Activated CD4-positive, alpha-beta T cell treated with anti-CD3 and anti-CD28 coated beads for 36 hours (primary cell): ENCODE measurements around the gene RAB1B. TPM values are rescaled to one million over a fixed set of nuclear protein-coding genes. Genes with fewer than 3 reads are reported as not detected.
A peak's percentile ranks its signal among the peaks of the same experiment; 100 is the strongest.

ENCODE experiments used
- ATAC-seq: fragments of 200-7000 bp; cut with Tn5 transposase; one replicate; pipeline ENCODE4 v1.10.0; 2021; ENCODE audit warnings: mild to moderate bottlenecking, moderate library complexity
- CTCF ChIA-PET: fragments of 350-600 bp; sonication (Branson Sonifier 250); formaldehyde crosslinking; loops from one replicate; lab custom pipeline; 2021; ENCODE audit warnings: antibody characterized with exemption; lab: Charles Lee
- POLR2A ChIA-PET: fragments of 350-600 bp; sonication (Branson Sonifier 250); formaldehyde crosslinking; loops from one replicate; lab custom pipeline; 2021; ENCODE audit warnings: antibody characterized with exemption, inconsistent platforms; lab: Charles Lee
- DNase-seq: peaks from one replicate; pipeline ENCODE4 v3.0.0-alpha.2; 2020
- H3K27ac Mint-ChIP-seq: one replicate; pipeline ENCODE4 v1.8.0; 2021; ENCODE audit warnings: mixed read lengths
- H3K27me3 Mint-ChIP-seq: one replicate; pipeline ENCODE4 v1.8.0; 2021; ENCODE audit warnings: mixed read lengths
- H3K36me3 Mint-ChIP-seq: one replicate; pipeline ENCODE4 v1.8.0; 2021; ENCODE audit warnings: low read depth, mixed read lengths
- H3K4me1 Mint-ChIP-seq: one replicate; pipeline ENCODE4 v1.8.0; 2021; ENCODE audit warnings: mixed read lengths
- H3K4me3 Mint-ChIP-seq: one replicate; pipeline ENCODE4 v1.8.0; 2021; ENCODE audit warnings: mild to moderate bottlenecking, moderate library complexity, mixed read lengths
- H3K9me3 Mint-ChIP-seq: one replicate; pipeline ENCODE4 v1.8.0; 2021; ENCODE audit warnings: low read depth, mixed read lengths
- intact Hi-C, 2 experiments: fragments of 100-400 bp; cut with DNase I in 1 of 2; cut with micrococcal nuclease in 1 of 2; formaldehyde crosslinking; loops; one replicate each; pipeline versions ENCODE4 v1.14.2 to v1.15.1; 2022 to 2024; cut with DNase I, micrococcal nuclease
- total RNA-seq, 2 experiments: library from RNA; stranded (reverse); gene quantifications; one replicate each; pipeline ENCODE4 v1.2.3, GENCODE V29; 2021

Gene RAB1B
- total RNA-seq, 2 experiments from 2014 or later, result 114 to 147 TPM

DNA sequence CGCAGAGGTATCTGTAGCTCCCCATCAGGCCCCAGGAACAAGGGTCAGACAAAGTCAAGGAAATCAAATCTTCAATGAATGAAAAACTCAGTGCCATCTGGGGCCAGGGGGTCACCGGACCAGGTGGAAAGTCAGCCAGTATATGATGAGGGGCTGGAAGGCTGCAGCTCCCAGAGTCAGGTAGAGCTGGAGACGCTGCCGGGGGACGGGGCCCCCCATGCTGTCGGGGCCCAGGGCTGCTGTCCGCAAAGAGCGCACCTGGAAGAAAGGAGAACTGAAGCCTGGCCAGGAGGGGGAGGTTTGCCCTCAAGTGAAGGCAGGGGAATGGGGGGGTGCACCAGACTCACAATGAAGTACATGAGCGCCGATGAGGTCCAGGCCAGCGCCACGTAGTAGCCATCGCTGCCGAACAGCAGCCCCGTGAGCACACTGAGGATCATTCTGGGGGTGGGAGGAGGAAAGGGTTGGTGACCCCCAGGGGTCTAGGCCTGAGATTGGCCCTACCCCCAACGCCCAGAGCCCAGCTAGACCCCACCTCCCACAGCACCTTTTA is 16.2 kb downstream of the RAB1B start:
- CTCF ChIA-PET, result interaction anchor here (0.6 to 2.6 kb wide), 6 partner anchors 24 to 223 kb away, joined by 3 to 13 read pairs (median 3); no protein-coding TSS in a partner anchor
- no peak for ATAC-seq
- POLR2A ChIA-PET, result no interaction called here
- no peak for DNase-seq
- Mint-ChIP-seq H3K4me3 (no peak overlapping the region), H3K4me1 (peaks cover 25% of the 10 kb centered on the region), H3K36me3 (peaks cover 8% of the 10 kb centered on the region), H3K27me3 (no peaks in the 10 kb centered on the region), H3K27ac (no peak overlapping the region), H3K9me3 (no peaks in the 10 kb centered on the region)
- intact Hi-C loops, result loop anchor here in 1 of 2 experiments (5.0 kb wide), 1 partner anchor 673 kb away; the partner anchor contains the start of gene PC

DNA sequence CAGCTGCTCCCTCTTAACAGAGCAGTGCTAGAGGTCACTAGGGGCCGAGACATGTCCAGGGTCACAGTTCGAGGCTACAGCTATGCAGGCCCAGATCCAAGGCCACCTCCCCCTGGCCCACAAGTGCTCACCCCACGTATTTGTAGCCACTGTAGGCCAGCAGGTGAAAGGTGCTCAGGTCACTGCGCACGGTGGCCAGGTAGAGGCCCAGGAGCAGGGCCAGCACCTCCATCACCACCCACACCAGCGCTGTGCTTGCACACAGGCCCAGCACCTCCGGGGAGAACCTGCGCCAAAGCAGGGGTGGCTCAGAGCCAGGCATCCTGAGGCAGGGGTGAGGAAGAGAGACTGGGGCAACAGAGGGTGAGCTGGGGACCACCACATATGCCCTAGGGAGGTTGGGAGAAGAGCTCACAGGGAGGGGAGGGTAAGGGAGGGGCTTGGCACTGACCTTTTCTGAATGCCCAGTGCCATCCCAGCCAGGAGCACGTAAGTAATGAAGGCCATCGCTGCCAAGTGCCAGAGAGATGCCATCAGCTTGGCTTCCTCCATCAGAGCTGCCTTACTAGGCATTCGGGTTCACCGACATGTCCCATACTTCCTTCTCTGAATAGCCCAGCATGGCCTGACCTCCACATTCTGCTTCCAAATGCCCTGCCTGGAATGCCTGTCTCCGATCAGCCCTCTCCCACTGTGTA is 17.0 kb downstream of the RAB1B start:
- ChIA-PET CTCF (interaction anchor here (0.8 to 2.6 kb wide), 3 partner anchors 27 to 63 kb away, joined by 3 to 13 read pairs (median 4); no protein-coding TSS in a partner anchor), POLR2A (no interaction called here)
- ATAC-seq (no peak), DNase-seq (no peak)
- Mint-ChIP-seq H3K36me3 (peaks cover 8% of the 10 kb centered on the region), H3K27me3 (no peaks in the 10 kb centered on the region), H3K27ac (no peak overlapping the region), H3K4me1 (peaks cover 32% of the 10 kb centered on the region), H3K4me3 (no peak overlapping the region), H3K9me3 (no peaks in the 10 kb centered on the region)
- intact Hi-C loops, result loop anchor here in 1 of 2 experiments (5.0 kb wide), 1 partner anchor 672 kb away; the partner anchor contains the start of gene PC

GRCh38 chr11:66286699-66287098 is 18.3 kb downstream of the RAB1B start:
- peaks cover 36% of the 10 kb centered on the region for H3K4me1 Mint-ChIP-seq
- ChIA-PET POLR2A (interaction anchor here (0.7 kb wide), 1 partner anchor 556 kb away, joined by 10 read pairs; no protein-coding TSS in a partner anchor), CTCF (interaction anchor here (0.6 to 1.2 kb wide), 3 partner anchors 26 to 225 kb away, joined by 3 to 4 read pairs (median 3); no protein-coding TSS in a partner anchor)
- no peak overlapping the region for H3K27ac Mint-ChIP-seq
- peaks cover 8% of the 10 kb centered on the region for H3K36me3 Mint-ChIP-seq
- ATAC-seq (no peak), DNase-seq (no peak)
- intact Hi-C loops, result loop anchor here in 1 of 2 experiments (5.0 kb wide), 1 partner anchor 671 kb away; the partner anchor contains the start of gene PC
- H3K9me3 Mint-ChIP-seq, result no peaks in the 10 kb centered on the region
- H3K4me3 Mint-ChIP-seq, result peak overlapping the region; percentile 89
- H3K27me3 Mint-ChIP-seq, result peaks cover 2% of the 10 kb centered on the region

DNA sequence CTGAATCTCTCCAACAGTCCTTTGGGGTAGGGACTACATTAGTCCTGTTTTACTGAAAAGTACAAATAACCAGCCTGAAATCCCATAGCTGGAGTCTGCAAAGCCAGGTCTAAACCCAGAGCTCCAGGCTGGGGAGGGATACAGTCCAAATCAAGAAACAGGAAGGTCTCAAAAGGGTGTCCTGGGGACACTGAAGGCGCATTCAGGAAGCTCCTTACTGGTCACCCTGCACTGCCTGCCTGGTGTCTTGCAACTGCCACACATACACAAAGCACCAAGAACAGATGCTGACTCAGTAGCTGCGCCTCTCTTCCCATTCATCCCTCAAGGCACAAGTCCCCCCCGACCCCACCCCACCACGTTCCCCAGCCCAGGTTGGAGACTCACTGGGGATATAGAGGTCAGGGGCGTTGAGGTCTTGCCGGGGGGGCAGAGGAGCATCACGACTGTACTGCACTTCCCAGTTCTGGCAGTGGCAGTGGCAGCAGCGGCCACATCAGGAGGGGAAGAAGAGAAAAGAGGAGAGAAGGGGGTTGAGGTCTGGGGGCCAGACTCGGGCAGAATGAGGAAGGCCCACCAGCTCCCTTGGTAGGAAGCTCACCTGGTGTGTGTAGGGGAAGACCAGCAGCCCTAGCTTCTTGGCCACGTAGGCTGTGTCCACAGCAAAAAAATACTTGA is 18.9 kb downstream of the RAB1B start:
- POLR2A ChIA-PET, result no interaction called here
- no peak for ATAC-seq
- Mint-ChIP-seq H3K27me3 (peaks cover 2% of the 10 kb centered on the region), H3K9me3 (no peaks in the 10 kb centered on the region), H3K4me3 (peak overlapping the region; percentile 89), H3K36me3 (peaks cover 8% of the 10 kb centered on the region), H3K4me1 (peaks cover 31% of the 10 kb centered on the region), H3K27ac (no peak overlapping the region)
- intact Hi-C loops, result loop anchor here in 1 of 2 experiments (5.0 kb wide), 1 partner anchor 670 kb away; the partner anchor contains the start of gene PC
- no peak for DNase-seq
- CTCF ChIA-PET, result interaction anchor here (0.7 to 4.6 kb wide), 4 partner anchors 25 to 64 kb away, joined by 3 to 23 read pairs (median 6); no protein-coding TSS in a partner anchor

- CTCF ChIA-PET, result interaction anchor here (0.7 to 4.6 kb wide), 9 partner anchors 8 to 518 kb away, joined by 3 to 23 read pairs (median 3); no protein-coding TSS in a partner anchor
- ATAC-seq, result no peak
- H3K27ac Mint-ChIP-seq, result peak overlapping the region; percentile 85
- intact Hi-C loops, result loop anchor here (2.0 to 5.0 kb wide), 3 partner anchors 65 to 713 kb away; partner anchors contain the start of gene PC (in 1 of the 2)
- peaks cover 25% of the 10 kb centered on the region for H3K4me1 Mint-ChIP-seq
- DNase-seq, result peak; percentile 21
- peak overlapping the region; percentile 89 for H3K4me3 Mint-ChIP-seq
- H3K27me3 Mint-ChIP-seq, result peaks cover 8% of the 10 kb centered on the region
- H3K9me3 Mint-ChIP-seq, result no peaks in the 10 kb centered on the region
- H3K36me3 Mint-ChIP-seq, result peaks cover 8% of the 10 kb centered on the region
- POLR2A ChIA-PET, result interaction anchor here (0.6 to 0.9 kb wide), 3 partner anchors 29 to 236 kb away, joined by 3 to 8 read pairs (median 8); partner anchors contain the start of genes CD248 and SF3B2
These were observed 19.6 kb downstream of the RAB1B start for GRCh38 chr11:66287889-66288670.

- POLR2A ChIA-PET, result interaction anchor here (0.6 to 1.4 kb wide), 12 partner anchors 9 to 1425 kb away, joined by 3 to 8 read pairs (median 4); partner anchors contain the start of genes CD248, PELI3, RAB1B and SF3B2
- intact Hi-C loops, result loop anchor here (1.0 to 5.0 kb wide), 16 partner anchors 21 to 714 kb away; partner anchors contain the start of genes NPAS4 (in 2 of the 2), RAB1B (in 2 of the 2), ACTN3 (in 1 of the 2) and BANF1 (in 1 of the 2)
- Mint-ChIP-seq H3K27ac (peak within 1 kb of the TSS; percentile 85), H3K36me3 (peaks cover 8% of the 10 kb centered on the region), H3K27me3 (peaks cover 8% of the 10 kb centered on the region), H3K4me1 (peaks cover 22% of the 10 kb centered on the region), H3K4me3 (peak within 1 kb of the TSS; percentile 89), H3K9me3 (no peaks in the 10 kb centered on the region)
- CTCF ChIA-PET, result interaction anchor here (0.6 to 4.6 kb wide), 14 partner anchors 9 to 814 kb away, joined by 3 to 23 read pairs (median 3); no protein-coding TSS in a partner anchor
- DNase-seq (peak; percentile 99), ATAC-seq (peak; percentile 97)
These were observed 20.5 kb downstream of the RAB1B start, which contains the start of gene YIF1A for GRCh38 chr11:66288671-66289547. Gene YIF1A, minus strand, starts transcription at chr11:66289143. Its CDS starts 158 bp downstream, at chr11:66288985.

GRCh38 chr11:66289548-66290329 is 21.3 kb downstream of the RAB1B start:
- Mint-ChIP-seq H3K9me3 (no peaks in the 10 kb centered on the region), H3K36me3 (peaks cover 8% of the 10 kb centered on the region), H3K4me3 (peak overlapping the region; percentile 89), H3K4me1 (peaks cover 22% of the 10 kb centered on the region), H3K27ac (peak overlapping the region; percentile 71), H3K27me3 (peaks cover 8% of the 10 kb centered on the region)
- peak; percentile 76 for ATAC-seq
- CTCF ChIA-PET, result interaction anchor here (0.6 to 4.6 kb wide), 13 partner anchors 7 to 813 kb away, joined by 3 to 23 read pairs (median 4); no protein-coding TSS in a partner anchor
- POLR2A ChIA-PET, result interaction anchor here (0.6 to 1.4 kb wide), 8 partner anchors 9 to 231 kb away, joined by 3 to 5 read pairs (median 4); partner anchors contain the start of genes PELI3 and RAB1B
- intact Hi-C loops, result loop anchor here (1.0 to 5.0 kb wide), 16 partner anchors 21 to 715 kb away; partner anchors contain the start of genes NPAS4 (in 2 of the 2), RAB1B (in 2 of the 2), ACTN3 (in 1 of the 2) and BANF1 (in 1 of the 2)
- peak; percentile 92 for DNase-seq

DNA sequence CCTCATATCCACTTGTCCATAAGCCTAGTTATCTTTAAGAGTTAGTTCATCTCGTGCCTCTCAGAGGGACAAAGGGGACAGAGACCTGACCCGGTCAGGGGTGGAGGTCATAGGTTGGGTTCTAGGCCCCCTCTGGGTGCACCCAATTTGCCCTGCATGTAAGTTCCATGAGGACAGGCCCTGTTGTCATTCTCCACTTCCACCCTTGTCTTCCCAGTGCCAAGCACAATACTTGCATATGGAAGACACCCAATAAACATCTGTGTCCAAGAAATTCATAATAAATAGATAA is 21.8 kb downstream of the RAB1B start:
- DNase-seq, result no peak
- POLR2A ChIA-PET, result no interaction called here
- peaks cover 8% of the 10 kb centered on the region for H3K36me3 Mint-ChIP-seq

More for the DNA sequence above, 21.8 kb downstream of the RAB1B start:
- no peak for ATAC-seq
- H3K27ac Mint-ChIP-seq, result no peak overlapping the region
- intact Hi-C loops, result no loop called here
- peaks cover 8% of the 10 kb centered on the region for H3K27me3 Mint-ChIP-seq
- peaks cover 22% of the 10 kb centered on the region for H3K4me1 Mint-ChIP-seq
- peak overlapping the region; percentile 89 for H3K4me3 Mint-ChIP-seq
- H3K9me3 Mint-ChIP-seq, result no peaks in the 10 kb centered on the region
- CTCF ChIA-PET, result interaction anchor here (1.7 to 4.6 kb wide), 4 partner anchors 8 to 128 kb away, joined by 6 to 23 read pairs (median 11); no protein-coding TSS in a partner anchor
